ENCODE measurements around the gene SLC6A6. TPM values are rescaled to one million over a fixed set of nuclear protein-coding genes. Genes with fewer than 3 reads are reported as not detected.
"Not testable (repeated sequence)": the region's sequence is repeated elsewhere in the genome, so short reads cannot be mapped to it uniquely, and the experiment has no call there.

Gene SLC6A6
- total RNA-seq, 1 experiment from 2014 or later = 211 TPM

DNA sequence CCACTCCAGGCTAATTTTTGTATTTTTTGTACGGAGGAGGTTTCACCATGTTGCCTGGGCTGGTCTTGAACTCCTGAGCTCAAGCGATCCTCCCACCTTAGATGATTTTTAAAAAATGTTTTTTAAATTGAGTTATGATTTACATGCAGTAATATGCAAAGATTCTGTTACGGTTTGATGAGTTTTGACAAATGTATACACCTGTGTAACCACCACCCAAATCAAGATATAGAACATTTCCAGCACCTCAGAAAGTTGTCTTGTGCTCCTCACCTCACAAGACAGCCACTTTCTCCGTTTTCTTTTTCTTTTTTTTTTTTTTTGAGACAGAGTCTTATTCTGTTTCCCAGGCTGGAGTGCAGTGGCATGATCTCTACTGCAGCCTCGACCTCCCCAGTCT is 4.8 kb downstream of the SLC6A6 start (continued):
- TF ChIP-seq ZNF263 (CRISPR knock-in tag; IDR thresholded peaks at IDR 0.05; ENCODE audit: low read depth) (no peak), GTF2I (CRISPR knock-in tag; conservative IDR thresholded peaks at IDR 0.05) (no peak)
- TF ChIP-seq, protein P1, sequence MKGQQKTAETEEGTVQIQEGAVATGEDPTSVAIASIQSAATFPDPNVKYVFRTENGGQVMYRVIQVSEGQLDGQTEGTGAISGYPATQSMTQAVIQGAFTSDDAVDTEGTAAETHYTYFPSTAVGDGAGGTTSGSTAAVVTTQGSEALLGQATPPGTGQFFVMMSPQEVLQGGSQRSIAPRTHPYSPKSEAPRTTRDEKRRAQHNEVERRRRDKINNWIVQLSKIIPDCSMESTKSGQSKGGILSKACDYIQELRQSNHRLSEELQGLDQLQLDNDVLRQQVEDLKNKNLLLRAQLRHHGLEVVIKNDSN (CRISPR knock-in tag; IDR thresholded peaks at IDR 0.05) = no peak
- TF ChIP-seq, protein P2, sequence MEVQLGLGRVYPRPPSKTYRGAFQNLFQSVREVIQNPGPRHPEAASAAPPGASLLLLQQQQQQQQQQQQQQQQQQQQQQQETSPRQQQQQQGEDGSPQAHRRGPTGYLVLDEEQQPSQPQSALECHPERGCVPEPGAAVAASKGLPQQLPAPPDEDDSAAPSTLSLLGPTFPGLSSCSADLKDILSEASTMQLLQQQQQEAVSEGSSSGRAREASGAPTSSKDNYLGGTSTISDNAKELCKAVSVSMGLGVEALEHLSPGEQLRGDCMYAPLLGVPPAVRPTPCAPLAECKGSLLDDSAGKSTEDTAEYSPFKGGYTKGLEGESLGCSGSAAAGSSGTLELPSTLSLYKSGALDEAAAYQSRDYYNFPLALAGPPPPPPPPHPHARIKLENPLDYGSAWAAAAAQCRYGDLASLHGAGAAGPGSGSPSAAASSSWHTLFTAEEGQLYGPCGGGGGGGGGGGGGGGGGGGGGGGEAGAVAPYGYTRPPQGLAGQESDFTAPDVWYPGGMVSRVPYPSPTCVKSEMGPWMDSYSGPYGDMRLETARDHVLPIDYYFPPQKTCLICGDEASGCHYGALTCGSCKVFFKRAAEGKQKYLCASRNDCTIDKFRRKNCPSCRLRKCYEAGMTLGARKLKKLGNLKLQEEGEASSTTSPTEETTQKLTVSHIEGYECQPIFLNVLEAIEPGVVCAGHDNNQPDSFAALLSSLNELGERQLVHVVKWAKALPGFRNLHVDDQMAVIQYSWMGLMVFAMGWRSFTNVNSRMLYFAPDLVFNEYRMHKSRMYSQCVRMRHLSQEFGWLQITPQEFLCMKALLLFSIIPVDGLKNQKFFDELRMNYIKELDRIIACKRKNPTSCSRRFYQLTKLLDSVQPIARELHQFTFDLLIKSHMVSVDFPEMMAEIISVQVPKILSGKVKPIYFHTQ (CRISPR knock-in tag; IDR thresholded peaks at IDR 0.05) = no peak
- TF ChIP-seq, protein P3, sequence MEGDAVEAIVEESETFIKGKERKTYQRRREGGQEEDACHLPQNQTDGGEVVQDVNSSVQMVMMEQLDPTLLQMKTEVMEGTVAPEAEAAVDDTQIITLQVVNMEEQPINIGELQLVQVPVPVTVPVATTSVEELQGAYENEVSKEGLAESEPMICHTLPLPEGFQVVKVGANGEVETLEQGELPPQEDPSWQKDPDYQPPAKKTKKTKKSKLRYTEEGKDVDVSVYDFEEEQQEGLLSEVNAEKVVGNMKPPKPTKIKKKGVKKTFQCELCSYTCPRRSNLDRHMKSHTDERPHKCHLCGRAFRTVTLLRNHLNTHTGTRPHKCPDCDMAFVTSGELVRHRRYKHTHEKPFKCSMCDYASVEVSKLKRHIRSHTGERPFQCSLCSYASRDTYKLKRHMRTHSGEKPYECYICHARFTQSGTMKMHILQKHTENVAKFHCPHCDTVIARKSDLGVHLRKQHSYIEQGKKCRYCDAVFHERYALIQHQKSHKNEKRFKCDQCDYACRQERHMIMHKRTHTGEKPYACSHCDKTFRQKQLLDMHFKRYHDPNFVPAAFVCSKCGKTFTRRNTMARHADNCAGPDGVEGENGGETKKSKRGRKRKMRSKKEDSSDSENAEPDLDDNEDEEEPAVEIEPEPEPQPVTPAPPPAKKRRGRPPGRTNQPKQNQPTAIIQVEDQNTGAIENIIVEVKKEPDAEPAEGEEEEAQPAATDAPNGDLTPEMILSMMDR (IDR thresholded peaks at IDR 0.05) = no peak

DNA sequence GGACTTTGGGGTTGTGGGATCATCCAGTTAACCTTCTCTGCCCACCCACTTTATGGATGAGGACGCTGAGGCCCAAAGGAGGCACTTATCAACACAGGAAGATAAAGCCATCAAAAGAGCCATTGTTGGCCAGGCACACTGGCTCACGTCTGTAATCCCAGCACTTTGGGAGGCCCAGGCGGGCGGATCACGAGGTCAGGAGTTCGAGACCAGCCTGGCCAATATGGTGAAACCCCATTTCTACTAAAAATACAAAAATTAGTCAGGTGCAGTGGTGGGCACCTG is 7.3 kb downstream of the SLC6A6 start:
- H3K9me3 Mint-ChIP-seq; H3K27ac Mint-ChIP-seq; ATAC-seq; H3K27me3 Mint-ChIP-seq (ENCODE audit: low read depth); DNase-seq (ENCODE audit: low spot score); POLR2A ChIA-PET; CTCF ChIA-PET; H3K4me3 Mint-ChIP-seq: not testable (repeated sequence)
- H3K4me1 Mint-ChIP-seq = peaks cover 86% of the 10 kb centered on the region
- H3K36me3 Mint-ChIP-seq = peaks cover 34% of the 10 kb centered on the region

DNA sequence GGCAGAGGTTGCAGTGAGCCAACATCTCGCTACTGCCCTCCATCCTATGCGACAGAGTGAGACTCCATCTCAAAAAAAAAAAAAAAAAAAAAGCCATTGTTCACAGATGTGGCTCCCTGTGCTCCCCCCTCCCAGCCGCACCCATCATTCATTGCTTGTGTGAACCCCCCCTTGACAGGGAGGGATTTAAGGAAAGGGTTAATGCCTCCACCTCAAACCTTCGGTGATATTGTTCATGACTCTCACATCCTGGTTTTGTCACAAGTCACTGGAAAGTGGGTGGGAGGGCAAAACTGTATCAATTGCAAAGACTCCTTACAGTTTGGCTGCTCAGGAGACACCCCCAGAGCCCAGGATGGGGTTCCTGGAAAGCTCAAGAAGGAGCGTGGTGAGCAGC is 7.7 kb downstream of the SLC6A6 start:
- Mint-ChIP-seq H3K9me3 (no peaks in the 10 kb centered on the region), H3K27me3 (ENCODE audit: low read depth) (no peaks in the 10 kb centered on the region), H3K4me1 (peaks cover 86% of the 10 kb centered on the region), H3K36me3 (peaks cover 38% of the 10 kb centered on the region), H3K4me3 (no peak overlapping the region), H3K27ac (0 out of 2 replicates have a peak overlapping the region, but pooled peaks have one; percentile 94)
- ChIA-PET CTCF (interaction anchor here (3.0 kb wide), 1 partner anchor 48 kb away, joined by 10 read pairs; no protein-coding TSS in a partner anchor), POLR2A (no interaction called here)
- no peak for DNase-seq (ENCODE audit: low spot score)
- ATAC-seq = no peak
- TF ChIP-seq ZNF423 (CRISPR knock-in tag; IDR thresholded peaks at IDR 0.05) (no peak), MXD4 (CRISPR knock-in tag; IDR thresholded peaks at IDR 0.05; ENCODE audit: borderline replicate concordance) (no peak), ESRRA (CRISPR knock-in tag; IDR thresholded peaks at IDR 0.05; ENCODE audit: borderline replicate concordance) (no peak), NR1H2 (CRISPR knock-in tag; IDR thresholded peaks at IDR 0.05) (no peak), JAZF1 (CRISPR knock-in tag; IDR thresholded peaks at IDR 0.05) (no peak), NFE2L1 (CRISPR knock-in tag; IDR thresholded peaks at IDR 0.05) (no peak), ZNF396 (CRISPR knock-in tag; IDR thresholded peaks at IDR 0.05; ENCODE audit: borderline replicate concordance) (no peak), PRRX2 (CRISPR knock-in tag; IDR thresholded peaks at IDR 0.05) (no peak), SMAD3 (CRISPR knock-in tag; IDR thresholded peaks at IDR 0.05; ENCODE audit: borderline replicate concordance) (no peak), GRHL2 (CRISPR knock-in tag; IDR thresholded peaks at IDR 0.05; ENCODE audit: insufficient replicate concordance, severe bottlenecking) (no peak), KAT7 (CRISPR knock-in tag; IDR thresholded peaks at IDR 0.05; ENCODE audit: borderline replicate concordance) (no peak), ZNF219 (CRISPR knock-in tag; IDR thresholded peaks at IDR 0.05; ENCODE audit: borderline replicate concordance) (no peak)
- TF ChIP-seq, protein P4, sequence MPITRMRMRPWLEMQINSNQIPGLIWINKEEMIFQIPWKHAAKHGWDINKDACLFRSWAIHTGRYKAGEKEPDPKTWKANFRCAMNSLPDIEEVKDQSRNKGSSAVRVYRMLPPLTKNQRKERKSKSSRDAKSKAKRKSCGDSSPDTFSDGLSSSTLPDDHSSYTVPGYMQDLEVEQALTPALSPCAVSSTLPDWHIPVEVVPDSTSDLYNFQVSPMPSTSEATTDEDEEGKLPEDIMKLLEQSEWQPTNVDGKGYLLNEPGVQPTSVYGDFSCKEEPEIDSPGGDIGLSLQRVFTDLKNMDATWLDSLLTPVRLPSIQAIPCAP (CRISPR knock-in tag; IDR thresholded peaks at IDR 0.05) = no peak
- TF ChIP-seq, protein P2 (CRISPR knock-in tag; IDR thresholded peaks at IDR 0.05) = no peak
- TF ChIP-seq, protein P5, sequence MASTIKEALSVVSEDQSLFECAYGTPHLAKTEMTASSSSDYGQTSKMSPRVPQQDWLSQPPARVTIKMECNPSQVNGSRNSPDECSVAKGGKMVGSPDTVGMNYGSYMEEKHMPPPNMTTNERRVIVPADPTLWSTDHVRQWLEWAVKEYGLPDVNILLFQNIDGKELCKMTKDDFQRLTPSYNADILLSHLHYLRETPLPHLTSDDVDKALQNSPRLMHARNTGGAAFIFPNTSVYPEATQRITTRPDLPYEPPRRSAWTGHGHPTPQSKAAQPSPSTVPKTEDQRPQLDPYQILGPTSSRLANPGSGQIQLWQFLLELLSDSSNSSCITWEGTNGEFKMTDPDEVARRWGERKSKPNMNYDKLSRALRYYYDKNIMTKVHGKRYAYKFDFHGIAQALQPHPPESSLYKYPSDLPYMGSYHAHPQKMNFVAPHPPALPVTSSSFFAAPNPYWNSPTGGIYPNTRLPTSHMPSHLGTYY (CRISPR knock-in tag; IDR thresholded peaks at IDR 0.05) = no peak
- TF ChIP-seq, protein P6, sequence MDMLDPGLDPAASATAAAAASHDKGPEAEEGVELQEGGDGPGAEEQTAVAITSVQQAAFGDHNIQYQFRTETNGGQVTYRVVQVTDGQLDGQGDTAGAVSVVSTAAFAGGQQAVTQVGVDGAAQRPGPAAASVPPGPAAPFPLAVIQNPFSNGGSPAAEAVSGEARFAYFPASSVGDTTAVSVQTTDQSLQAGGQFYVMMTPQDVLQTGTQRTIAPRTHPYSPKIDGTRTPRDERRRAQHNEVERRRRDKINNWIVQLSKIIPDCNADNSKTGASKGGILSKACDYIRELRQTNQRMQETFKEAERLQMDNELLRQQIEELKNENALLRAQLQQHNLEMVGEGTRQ (CRISPR knock-in tag; IDR thresholded peaks at IDR 0.05) = no peak
- TF ChIP-seq, protein P1 (CRISPR knock-in tag; IDR thresholded peaks at IDR 0.05) = no peak
